AG04450 (cell line): ENCODE data around the gene FAM120B. TPM values are rescaled to one million over a fixed set of nuclear protein-coding genes. Genes with fewer than 3 reads are reported as not detected.

Experiments
- CTCF ChIA-PET: fragments of 300-600, 350-600 bp; formaldehyde crosslinking; extraction: SDS; loops from one replicate; lab custom pipeline; 2022; ENCODE audit warnings: antibody characterized with exemption, inconsistent platforms; lab: Charles Lee
- POLR2A ChIA-PET: fragments of 350-600 bp; formaldehyde crosslinking; extraction: SDS; loops from one replicate; lab custom pipeline; 2021; ENCODE audit warnings: antibody characterized with exemption, inconsistent platforms; lab: Yijun Ruan, JAX
- DNase-seq: peaks from one replicate; pipeline ENCODE4 v3.0.0-alpha.2; 2011; ENCODE audit warnings: low read depth, low spot score
- H3K27ac ChIP-seq: one replicate; pipeline ENCODE4 v1.5.1; 2012; ENCODE audit warnings: low read depth, low read length, control low read depth
- H3K27me3 ChIP-seq: one replicate; pipeline ENCODE4 v1.6.0; 2012; ENCODE audit warnings: low read length; ENCODE audit not compliant: control insufficient read depth, insufficient read depth
- H3K4me3 ChIP-seq: 2 replicates; pipeline ENCODE4 v1.5.1; 2011; ENCODE audit warnings: mild to moderate bottlenecking, low read depth, low read length, control low read depth
- H3K9me3 ChIP-seq: 2 replicates; pipeline ENCODE4 v1.5.1; 2012; ENCODE audit warnings: low read length; ENCODE audit not compliant: control insufficient read depth, insufficient read depth
- polyA plus RNA-seq: library from polyadenylated mRNA; depleted of rRNA; stranded (reverse); fragments of >200 nt; gene quantifications from 2 replicates; pipeline ENCODE4 v1.2.3, GENCODE V29; 2011
- TF ChIP-seq, protein P1 (sequence below): IDR thresholded peaks from 2 replicates; pipeline ENCODE4 v1.5.1; 2011; ENCODE audit warnings: low read depth, low read length, control low read depth, inconsistent platforms

The FAM120B gene
- polyA plus RNA-seq, 1 experiment, result 13.9 TPM

DNA sequence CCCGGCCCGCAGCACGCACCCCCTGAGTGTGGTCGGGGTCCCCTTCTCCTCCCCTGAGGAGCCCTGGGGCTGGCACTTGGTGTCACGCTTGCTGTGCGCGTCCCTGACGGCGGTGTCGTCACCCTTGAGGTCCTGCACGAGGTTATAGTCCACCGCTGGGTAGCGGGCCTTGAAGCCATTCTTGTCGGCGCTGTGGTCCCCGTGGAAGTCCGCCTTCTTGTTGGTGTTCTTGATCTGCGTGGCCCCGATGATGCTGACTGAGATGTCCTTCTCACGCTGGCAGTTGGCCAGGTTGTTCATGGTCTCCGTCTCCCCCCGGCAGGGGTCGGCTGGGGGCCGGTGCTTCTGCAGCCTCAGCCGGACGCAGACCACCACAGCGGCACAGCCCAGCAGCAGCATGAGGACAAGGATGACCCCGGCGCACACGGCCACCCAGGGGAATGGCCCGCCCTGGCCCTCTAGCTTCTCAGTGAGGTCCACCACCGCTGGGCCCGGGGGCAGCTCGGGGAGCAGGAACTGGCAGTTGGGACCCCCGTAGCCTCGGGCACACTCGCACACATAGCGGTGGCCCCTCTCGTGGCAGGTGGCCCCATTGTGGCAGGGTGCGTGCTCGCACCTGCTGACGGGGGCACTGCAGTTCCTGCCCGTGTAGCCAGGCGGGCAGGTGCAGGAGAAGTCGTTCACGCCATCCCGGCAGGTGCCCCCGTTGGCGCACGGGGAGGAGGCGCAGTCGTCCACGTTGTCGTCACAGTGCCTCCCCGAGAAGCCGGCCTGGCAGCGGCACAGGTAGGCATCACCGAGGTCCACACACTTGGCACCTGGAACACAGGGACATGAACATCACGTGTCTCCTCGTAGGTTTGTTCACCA lies 23.1 kb upstream of the FAM120B start:
- Histone ChIP-seq H3K27ac (no peak overlapping the region), H3K9me3 (peaks cover 5% of the 10 kb centered on the region; the same call in 1 of the 2 replicates), H3K4me3 (no peak overlapping the region), H3K27me3 (peaks cover 40% of the 10 kb centered on the region)
- TF ChIP-seq, protein P1, sequence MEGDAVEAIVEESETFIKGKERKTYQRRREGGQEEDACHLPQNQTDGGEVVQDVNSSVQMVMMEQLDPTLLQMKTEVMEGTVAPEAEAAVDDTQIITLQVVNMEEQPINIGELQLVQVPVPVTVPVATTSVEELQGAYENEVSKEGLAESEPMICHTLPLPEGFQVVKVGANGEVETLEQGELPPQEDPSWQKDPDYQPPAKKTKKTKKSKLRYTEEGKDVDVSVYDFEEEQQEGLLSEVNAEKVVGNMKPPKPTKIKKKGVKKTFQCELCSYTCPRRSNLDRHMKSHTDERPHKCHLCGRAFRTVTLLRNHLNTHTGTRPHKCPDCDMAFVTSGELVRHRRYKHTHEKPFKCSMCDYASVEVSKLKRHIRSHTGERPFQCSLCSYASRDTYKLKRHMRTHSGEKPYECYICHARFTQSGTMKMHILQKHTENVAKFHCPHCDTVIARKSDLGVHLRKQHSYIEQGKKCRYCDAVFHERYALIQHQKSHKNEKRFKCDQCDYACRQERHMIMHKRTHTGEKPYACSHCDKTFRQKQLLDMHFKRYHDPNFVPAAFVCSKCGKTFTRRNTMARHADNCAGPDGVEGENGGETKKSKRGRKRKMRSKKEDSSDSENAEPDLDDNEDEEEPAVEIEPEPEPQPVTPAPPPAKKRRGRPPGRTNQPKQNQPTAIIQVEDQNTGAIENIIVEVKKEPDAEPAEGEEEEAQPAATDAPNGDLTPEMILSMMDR, result no peak
- POLR2A ChIA-PET, result no interaction called here
- CTCF ChIA-PET, result no interaction called here
- no peak for DNase-seq

GRCh38 chr6:170284126-170284773 lies 22.3 kb upstream of the FAM120B start:
- DNase-seq, result no peak
- peaks cover 47% of the 10 kb centered on the region for H3K27me3 ChIP-seq
- peaks cover 5% of the 10 kb centered on the region; the same call in 1 of the 2 replicates for H3K9me3 ChIP-seq
- H3K27ac ChIP-seq, result no peak overlapping the region
- TF ChIP-seq, protein P1, result no peak
- ChIA-PET POLR2A (no interaction called here), CTCF (no interaction called here)
- H3K4me3 ChIP-seq, result no peak overlapping the region

GRCh38 chr6:170284866-170285469 lies 21.6 kb upstream of the FAM120B start:
- Histone ChIP-seq H3K4me3 (no peak overlapping the region), H3K9me3 (peaks cover 5% of the 10 kb centered on the region; the same call in 1 of the 2 replicates), H3K27ac (no peak overlapping the region), H3K27me3 (peaks cover 51% of the 10 kb centered on the region)
- POLR2A ChIA-PET, result no interaction called here
- DNase-seq, result no peak
- TF ChIP-seq, protein P1, result no peak
- CTCF ChIA-PET, result no interaction called here

GRCh38 chr6:170285482-170285881 lies 21.1 kb upstream of the FAM120B start:
- TF ChIP-seq, protein P1, result no peak
- POLR2A ChIA-PET, result no interaction called here
- CTCF ChIA-PET, result no interaction called here
- no peaks in the 10 kb centered on the region; the same call in 1 of the 2 replicates for H3K9me3 ChIP-seq
- no peak overlapping the region for H3K4me3 ChIP-seq
- no peak for DNase-seq
- H3K27me3 ChIP-seq, result peaks cover 53% of the 10 kb centered on the region
- no peak overlapping the region for H3K27ac ChIP-seq
